ENCODE measurements around the gene NRARP.

DNA sequence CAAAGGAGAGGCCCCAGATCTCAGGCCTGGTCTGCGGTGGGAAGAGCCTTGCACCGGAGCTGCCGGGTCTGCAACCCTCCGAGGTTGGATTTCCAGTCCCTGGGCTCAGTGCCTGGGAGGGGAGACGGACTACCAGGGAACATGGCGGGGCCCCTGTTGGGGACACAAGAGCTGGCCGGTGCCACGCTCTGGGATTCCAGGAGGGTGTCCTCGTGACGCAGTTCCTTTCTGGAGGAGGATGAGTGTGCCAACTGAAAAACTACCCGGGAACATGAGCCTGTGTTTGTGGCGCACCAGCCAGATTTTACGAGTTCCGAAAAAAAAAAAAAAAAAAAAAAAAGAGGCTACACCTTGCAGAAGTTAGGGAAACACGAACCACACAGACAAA lies 9.0 kb downstream of the NRARP start:
- TF ChIP-seq, protein P1, sequence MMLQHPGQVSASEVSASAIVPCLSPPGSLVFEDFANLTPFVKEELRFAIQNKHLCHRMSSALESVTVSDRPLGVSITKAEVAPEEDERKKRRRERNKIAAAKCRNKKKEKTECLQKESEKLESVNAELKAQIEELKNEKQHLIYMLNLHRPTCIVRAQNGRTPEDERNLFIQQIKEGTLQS (IDR thresholded peaks at IDR 0.05): no peak
- TF ChIP-seq, protein P2, sequence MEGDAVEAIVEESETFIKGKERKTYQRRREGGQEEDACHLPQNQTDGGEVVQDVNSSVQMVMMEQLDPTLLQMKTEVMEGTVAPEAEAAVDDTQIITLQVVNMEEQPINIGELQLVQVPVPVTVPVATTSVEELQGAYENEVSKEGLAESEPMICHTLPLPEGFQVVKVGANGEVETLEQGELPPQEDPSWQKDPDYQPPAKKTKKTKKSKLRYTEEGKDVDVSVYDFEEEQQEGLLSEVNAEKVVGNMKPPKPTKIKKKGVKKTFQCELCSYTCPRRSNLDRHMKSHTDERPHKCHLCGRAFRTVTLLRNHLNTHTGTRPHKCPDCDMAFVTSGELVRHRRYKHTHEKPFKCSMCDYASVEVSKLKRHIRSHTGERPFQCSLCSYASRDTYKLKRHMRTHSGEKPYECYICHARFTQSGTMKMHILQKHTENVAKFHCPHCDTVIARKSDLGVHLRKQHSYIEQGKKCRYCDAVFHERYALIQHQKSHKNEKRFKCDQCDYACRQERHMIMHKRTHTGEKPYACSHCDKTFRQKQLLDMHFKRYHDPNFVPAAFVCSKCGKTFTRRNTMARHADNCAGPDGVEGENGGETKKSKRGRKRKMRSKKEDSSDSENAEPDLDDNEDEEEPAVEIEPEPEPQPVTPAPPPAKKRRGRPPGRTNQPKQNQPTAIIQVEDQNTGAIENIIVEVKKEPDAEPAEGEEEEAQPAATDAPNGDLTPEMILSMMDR (IDR thresholded peaks at IDR 0.05; ENCODE audit: low read depth, low read length, missing input control): no peak
- TF ChIP-seq JUND (IDR thresholded peaks at IDR 0.05): no peak

Data from liver (tissue), 3 donors.